ENCODE results near the gene GALNT4. TPM values are rescaled to one million over a fixed set of nuclear protein-coding genes. Genes with fewer than 3 reads are reported as not detected.

The GALNT4 gene
- polyA plus RNA-seq, 1 experiment, result 2.1 TPM

- POLR2A ChIA-PET, result no interaction called here
- no peak for DNase-seq (ENCODE audit: low read depth)
- H3K36me3 ChIP-seq (ENCODE audit: control insufficient read depth, insufficient read depth, low read length), result no peaks in the 10 kb centered on the region
- H3K4me3 ChIP-seq (ENCODE audit: low read depth, low read length), result no peak overlapping the region
- no peak for TF ChIP-seq CTCF (IDR thresholded peaks at IDR 0.05; ENCODE audit: insufficient read depth, low read depth, low read length)
- H3K27me3 ChIP-seq (ENCODE audit: control insufficient read depth, insufficient read depth, low read length), result no peaks in the 10 kb centered on the region
- CTCF ChIA-PET, result interaction anchor here (0.6 kb wide), 1 partner anchor 229 kb away, joined by 4 read pairs; no protein-coding TSS in a partner anchor
Measured at GRCh38 chr12:89476904-89477595, 47.5 kb downstream of the GALNT4 start.

- DNase-seq (ENCODE audit: low read depth), result no peak
- no peaks in the 10 kb centered on the region for H3K27me3 ChIP-seq (ENCODE audit: control insufficient read depth, insufficient read depth, low read length)
- ChIA-PET CTCF (interaction anchor here (0.6 kb wide), 1 partner anchor 230 kb away, joined by 4 read pairs; no protein-coding TSS in a partner anchor), POLR2A (no interaction called here)
- H3K4me3 ChIP-seq (ENCODE audit: low read depth, low read length), result no peak overlapping the region
- TF ChIP-seq CTCF (IDR thresholded peaks at IDR 0.05; ENCODE audit: insufficient read depth, low read depth, low read length), result no peak
- H3K36me3 ChIP-seq (ENCODE audit: control insufficient read depth, insufficient read depth, low read length), result no peaks in the 10 kb centered on the region
Measured at GRCh38 chr12:89476232-89476631, 48.4 kb downstream of the GALNT4 start.

- Histone ChIP-seq H3K36me3 (ENCODE audit: control insufficient read depth, insufficient read depth, low read length) (no peaks in the 10 kb centered on the region), H3K4me3 (ENCODE audit: low read depth, low read length) (no peak overlapping the region), H3K27me3 (ENCODE audit: control insufficient read depth, insufficient read depth, low read length) (no peaks in the 10 kb centered on the region)
- ChIA-PET POLR2A (no interaction called here), CTCF (interaction anchor here (10.0 kb wide), 1 partner anchor 52 kb away, joined by 104 read pairs; the partner anchor contains the start of genes GALNT4 and POC1B)
- no peak for DNase-seq (ENCODE audit: low read depth)
- TF ChIP-seq CTCF (IDR thresholded peaks at IDR 0.05; ENCODE audit: insufficient read depth, low read depth, low read length), result no peak
Measured at GRCh38 chr12:89475203-89475990, 49.2 kb downstream of the GALNT4 start.

GRCh38 chr12:89474615-89475014 lies 50.0 kb downstream of the GALNT4 start:
- TF ChIP-seq CTCF (IDR thresholded peaks at IDR 0.05; ENCODE audit: insufficient read depth, low read depth, low read length), result no peak
- no peak overlapping the region for H3K4me3 ChIP-seq (ENCODE audit: low read depth, low read length)
- no peaks in the 10 kb centered on the region for H3K36me3 ChIP-seq (ENCODE audit: control insufficient read depth, insufficient read depth, low read length)
- POLR2A ChIA-PET, result no interaction called here
- no peak for DNase-seq (ENCODE audit: low read depth)
- no peaks in the 10 kb centered on the region for H3K27me3 ChIP-seq (ENCODE audit: control insufficient read depth, insufficient read depth, low read length)
- CTCF ChIA-PET, result interaction anchor here (10.0 kb wide), 1 partner anchor 53 kb away, joined by 104 read pairs; the partner anchor contains the start of genes GALNT4 and POC1B

Small RNA genes lying within 50 kb of the gene (small RNA-seq; reads per million reads assigned to genes)
- gene AC025034.2 (ENCODE audit: insufficient read length, low read depth, low replicate concordance) (not detected), gene POC1B-GALNT4 (ENCODE audit: insufficient read length, low read depth, low replicate concordance) (not detected)

Other genes with a start within 250 kb of the GALNT4 start
- gene DUSP6, start 172.3 kb downstream of the GALNT4 start, polyA plus RNA-seq (2011; rRNA removed), result 26.6 and 30.8 TPM in 2 replicates
- gene POC1B, start 1.3 kb upstream of the GALNT4 start, polyA plus RNA-seq (2011; rRNA removed), result 6.7 and 12.7 TPM in 2 replicates
- 12.8 and 34.4 TPM in 2 replicates for gene ATP2B1, start 184.0 kb upstream of the GALNT4 start, polyA plus RNA-seq (2011; rRNA removed)